Panc1 (cell line): ENCODE data around the gene RDX. TPM values are rescaled to one million over a fixed set of nuclear protein-coding genes. Genes with fewer than 3 reads are reported as not detected.

Experiments
- ATAC-seq: fragments of 200-7000 bp; cut with Tn5 transposase; 2 replicates; pipeline ENCODE4 v1.9.1; 2020; ENCODE audit warnings: mild to moderate bottlenecking, moderate library complexity
- BruUV-seq: library from RNA; stranded (reverse); fragments of 400-500 nt; replicated peaks from 2 replicates; lab custom pipeline; 2021; lab: Mats Ljungman, UMichigan
- CTCF ChIA-PET: fragments of 300-600 bp; sonication (Branson Sonifier 250); formaldehyde crosslinking; loops from one replicate; lab custom pipeline; 2022; ENCODE audit warnings: antibody characterized with exemption; lab: Charles Lee
- POLR2A ChIA-PET: fragments of 300-600 bp; sonication (Branson Sonifier 250); formaldehyde crosslinking; loops from one replicate; lab custom pipeline; 2022; ENCODE audit warnings: antibody characterized with exemption; lab: Charles Lee
- DNase-seq: peaks from one replicate; pipeline ENCODE4 v3.0.0-alpha.2; 2010; ENCODE audit warnings: low read depth, low spot score
- H3K27ac ChIP-seq: 2 replicates; pipeline ENCODE4 v1.5.1; 2011; ENCODE audit warnings: mild to moderate bottlenecking, low read length, inconsistent platforms
- H3K27me3 ChIP-seq: fragments of 200-500 bp; sonication (Bioruptor generic); 2 replicates; pipeline ENCODE4 v1.6.0; 2014; ENCODE audit warnings: low read length, inconsistent platforms; ENCODE audit not compliant: control insufficient read depth, insufficient read depth
- H3K36me3 ChIP-seq: fragments of 200-500 bp; sonication (Bioruptor generic); 2 replicates; pipeline ENCODE4 v1.5.1; 2014; ENCODE audit warnings: inconsistent platforms, mild to moderate bottlenecking, low read length, moderate library complexity; ENCODE audit not compliant: control insufficient read depth, insufficient read depth
- H3K4me1 ChIP-seq: 2 replicates; pipeline ENCODE4 v1.5.1; 2011; ENCODE audit warnings: inconsistent platforms, mild to moderate bottlenecking, low read length, moderate library complexity; ENCODE audit not compliant: control insufficient read depth, insufficient read depth
- H3K4me3 ChIP-seq, 2 experiments: 2 replicates each; pipeline ENCODE4 v1.5.1; 2011 to 2012; ENCODE audit warnings: low read depth in 2 of 2, low read length in 2 of 2, mild to moderate bottlenecking in 2 of 2, inconsistent platforms in 1 of 2, moderate library complexity in 1 of 2
- H3K9me3 ChIP-seq: fragments of 200-500 bp; sonication (Bioruptor generic); 2 replicates; pipeline ENCODE4 v1.5.1; 2014; ENCODE audit warnings: low read depth, mild to moderate bottlenecking, inconsistent platforms, low read length, moderate library complexity; ENCODE audit not compliant: control insufficient read depth, insufficient read depth
- CTCF ChIP-seq: fragments of 450-650 bp; IDR thresholded peaks from 2 replicates; pipeline ENCODE4 v1.5.1; 2017; ENCODE audit warnings: mild to moderate bottlenecking
- POLR2AphosphoS5 ChIP-seq: IDR thresholded peaks from 2 replicates; pipeline ENCODE4 v1.6.1; 2012; ENCODE audit warnings: mild to moderate bottlenecking, low read depth, low read length, moderate library complexity
- REST ChIP-seq, 2 experiments: IDR thresholded peaks; 2 replicates each; pipeline ENCODE4 v1.6.1; 2011 to 2012; ENCODE audit warnings: low read depth in 2 of 2, control low read depth in 1 of 2, low read length in 1 of 2, mild to moderate bottlenecking in 1 of 2, moderate library complexity in 1 of 2; ENCODE audit not compliant: insufficient read depth in 1 of 2
- SIN3A ChIP-seq: IDR thresholded peaks from 2 replicates; pipeline ENCODE4 v1.6.1; 2012; ENCODE audit warnings: low read depth, mild to moderate bottlenecking, low read length, moderate library complexity, borderline replicate concordance; ENCODE audit not compliant: insufficient read depth
- TCF7L2 ChIP-seq: IDR thresholded peaks from 2 replicates; pipeline ENCODE4 v1.6.1; 2011; ENCODE audit warnings: mild to moderate bottlenecking, low read depth, low read length, inconsistent platforms
- in situ Hi-C: cut with HindIII; loops from 2 replicates; pipeline ENCODE4 v1.10.0; 2016; ENCODE audit warnings: low sequenced_read_pairs, low pct_unique_long_range_greater_than_20kb
- intact Hi-C: fragments of 100-400 bp; cut with micrococcal nuclease; formaldehyde crosslinking; loops from one replicate; pipeline ENCODE4 v1.10.0; 2022; ENCODE audit not compliant: unreplicated experiment
- total RNA-seq: library from RNA; stranded (reverse); gene quantifications from one replicate; pipeline ENCODE4 v1.2.1, GENCODE V29; 2021; ENCODE audit not compliant: unreplicated experiment

Gene RDX
- total RNA-seq, 1 experiment from 2014 or later: 200 TPM

- Histone ChIP-seq H3K4me3 (no peak overlapping the region), H3K27ac (no peak overlapping the region), H3K4me1 (peaks cover 5% of the 10 kb centered on the region), H3K36me3 (no peaks in the 10 kb centered on the region), H3K27me3 (no peaks in the 10 kb centered on the region), H3K9me3 (no peaks in the 10 kb centered on the region)
- in situ Hi-C loops (no loop called here), intact Hi-C loops (no loop called here)
- ATAC-seq: no peak
- CTCF ChIA-PET: no interaction called here
- TF ChIP-seq CTCF (no peak), SIN3A (no peak), REST (IDR thresholded peaks at IDR 0.05; ENCODE audit: insufficient read depth in 1 of 2, low read depth in 2 of 2, low read length in 1 of 2) (no peak), TCF7L2 (no peak), POLR2AphosphoS5 (no peak)
- POLR2A ChIA-PET: no interaction called here
- no peak for DNase-seq
- no TSS peak for BruUV-seq
Observed at GRCh38 chr11:110147962-110148709, 148.3 kb downstream of the RDX start.

- ChIA-PET CTCF (no interaction called here), POLR2A (interaction anchor here (0.6 kb wide), 1 partner anchor 1347 kb away, joined by 4 read pairs; no protein-coding TSS in a partner anchor)
- Histone ChIP-seq H3K27ac (no peak overlapping the region), H3K4me1 (no peaks in the 10 kb centered on the region), H3K4me3 (no peak overlapping the region), H3K36me3 (no peaks in the 10 kb centered on the region), H3K27me3 (no peaks in the 10 kb centered on the region), H3K9me3 (no peaks in the 10 kb centered on the region)
- in situ Hi-C loops: no loop called here
- ATAC-seq (no peak), DNase-seq (no peak)
- intact Hi-C loops: no loop called here
- no TSS peak for BruUV-seq
- TF ChIP-seq POLR2AphosphoS5: no peak
- no peak for TF ChIP-seq SIN3A
- TF ChIP-seq CTCF: no peak
- no peak for TF ChIP-seq TCF7L2
Observed at GRCh38 chr11:110141812-110142211, 154.6 kb downstream of the RDX start.
